SU-DHL-6 (cell line): ENCODE data around the gene KMT2D.
A peak's percentile ranks its signal among the peaks of the same experiment; 100 is the strongest.

Source experiments
- H2AFZ ChIP-seq: fragments of 200-600 bp; sonication (generic); 2 replicates; pipeline ENCODE4 v1.6.1; 2014; ENCODE audit warnings: low read depth, mild to moderate bottlenecking, moderate library complexity, mixed read lengths, antibody characterized with exemption, low read length; ENCODE audit not compliant: severe bottlenecking
- H3F3A ChIP-seq: fragments of 200-600 bp; shearing (Covaris generic); 2 replicates; pipeline ENCODE4 v1.6.0; 2016; ENCODE audit warnings: antibody characterized with exemption, mild to moderate bottlenecking; ENCODE audit not compliant: insufficient read depth
- H3K27ac ChIP-seq: fragments of 200-600 bp; sonication (generic); 2 replicates; pipeline ENCODE4 v1.5.1; 2016; ENCODE audit warnings: low read depth, mild to moderate bottlenecking, low read length, moderate library complexity, mixed read lengths
- H3K27me3 ChIP-seq: fragments of 200-600 bp; sonication (generic), shearing (Covaris generic); 2 replicates; pipeline ENCODE4 v1.6.0; 2014; ENCODE audit warnings: mild to moderate bottlenecking, low read length
- H3K36me3 ChIP-seq: fragments of 200-600 bp; sonication (generic); 2 replicates; pipeline ENCODE4 v1.6.1; 2014; ENCODE audit warnings: mild to moderate bottlenecking, low read length, mixed read lengths
- H3K4me2 ChIP-seq: fragments of 300-600, 200-600 bp; shearing (Covaris generic), sonication (generic); 2 replicates; pipeline ENCODE4 v1.6.0; 2014; ENCODE audit warnings: low read length, low read depth, mild to moderate bottlenecking; ENCODE audit not compliant: poor library complexity, severe bottlenecking
- H3K4me3 ChIP-seq: fragments of 200-600 bp; sonication (generic); 2 replicates; pipeline ENCODE4 v1.5.1; 2014; ENCODE audit warnings: antibody characterized with exemption, low read length, mild to moderate bottlenecking, mixed read lengths; ENCODE audit not compliant: insufficient read depth, poor library complexity, severe bottlenecking
- H3K79me2 ChIP-seq: fragments of 200-600 bp; sonication (generic); 2 replicates; pipeline ENCODE4 v1.6.1; 2014; ENCODE audit warnings: mild to moderate bottlenecking, low read length, moderate library complexity; ENCODE audit not compliant: insufficient read depth
- H3K9ac ChIP-seq: fragments of 200-600 bp; sonication (generic); 2 replicates; pipeline ENCODE4 v1.7.0; 2014; ENCODE audit warnings: mild to moderate bottlenecking, low read length
- H3K9me2 ChIP-seq: fragments of 200-600 bp; sonication (generic); replicated peaks from 2 replicates; pipeline ENCODE4 v1.6.1; 2014; ENCODE audit warnings: low read length; ENCODE audit not compliant: insufficient read depth
- H3K9me3 ChIP-seq: fragments of 200-600 bp; sonication (generic); 2 replicates; pipeline ENCODE4 v1.6.1; 2014; ENCODE audit warnings: low read length, mixed read lengths; ENCODE audit not compliant: insufficient read depth
- H4K20me1 ChIP-seq: fragments of 200-600 bp; sonication (generic); 2 replicates; pipeline ENCODE4 v1.6.1; 2014; ENCODE audit warnings: low read depth, mild to moderate bottlenecking, antibody characterized with exemption, low read length, moderate library complexity, mixed read lengths
- EZH2phosphoT487 ChIP-seq: fragments of 200-600 bp; sonication (generic), shearing (Covaris generic); conservative IDR thresholded peaks from 2 replicates; pipeline ENCODE4 v1.6.1; 2018; ENCODE audit warnings: mild to moderate bottlenecking, antibody characterized with exemption, low read length, moderate library complexity, mixed read lengths
- TF ChIP-seq, protein P1 (sequence below): fragments of 200-600 bp; sonication (generic); IDR thresholded peaks from one replicate; pipeline ENCODE4 v1.5.1; 2017; ENCODE audit warnings: antibody characterized with exemption, mild to moderate bottlenecking, low read length, moderate library complexity; ENCODE audit not compliant: insufficient read depth, poor library complexity, severe bottlenecking

Gene KMT2D

DNA sequence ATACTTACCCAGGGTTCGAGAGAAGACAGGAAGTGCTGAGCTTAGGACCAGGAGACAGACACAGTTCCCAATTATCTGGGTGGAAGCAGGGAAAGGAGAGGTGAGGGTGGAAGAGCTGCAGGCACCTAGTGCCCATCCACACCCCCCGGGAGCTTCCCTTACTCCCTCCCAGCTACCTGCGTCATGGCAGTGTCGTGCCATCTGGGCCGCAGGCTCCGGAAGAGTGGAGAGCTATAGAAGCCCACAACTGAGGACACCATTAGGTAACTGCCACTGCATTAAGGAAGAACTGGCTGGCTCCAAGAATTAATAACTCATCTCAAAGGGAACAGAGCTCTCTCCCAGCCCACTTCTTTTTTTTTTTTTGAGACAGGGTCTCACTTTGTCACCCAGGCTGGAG lies 39.8 kb upstream of the KMT2D start:
- Histone ChIP-seq H3K27ac (no peak overlapping the region), H2AFZ (no peak overlapping the region), H3K9me2 (no peaks in the 10 kb centered on the region), H3F3A (no peaks in the 10 kb centered on the region), H4K20me1 (no peaks in the 10 kb centered on the region), H3K9ac (no peak overlapping the region), H3K27me3 (no peaks in the 10 kb centered on the region), H3K9me3 (no peaks in the 10 kb centered on the region), H3K36me3 (no peaks in the 10 kb centered on the region), H3K79me2 (no peaks in the 10 kb centered on the region), H3K4me2 (no peak overlapping the region), H3K4me3 (no peak overlapping the region)
- TF ChIP-seq, protein P1, sequence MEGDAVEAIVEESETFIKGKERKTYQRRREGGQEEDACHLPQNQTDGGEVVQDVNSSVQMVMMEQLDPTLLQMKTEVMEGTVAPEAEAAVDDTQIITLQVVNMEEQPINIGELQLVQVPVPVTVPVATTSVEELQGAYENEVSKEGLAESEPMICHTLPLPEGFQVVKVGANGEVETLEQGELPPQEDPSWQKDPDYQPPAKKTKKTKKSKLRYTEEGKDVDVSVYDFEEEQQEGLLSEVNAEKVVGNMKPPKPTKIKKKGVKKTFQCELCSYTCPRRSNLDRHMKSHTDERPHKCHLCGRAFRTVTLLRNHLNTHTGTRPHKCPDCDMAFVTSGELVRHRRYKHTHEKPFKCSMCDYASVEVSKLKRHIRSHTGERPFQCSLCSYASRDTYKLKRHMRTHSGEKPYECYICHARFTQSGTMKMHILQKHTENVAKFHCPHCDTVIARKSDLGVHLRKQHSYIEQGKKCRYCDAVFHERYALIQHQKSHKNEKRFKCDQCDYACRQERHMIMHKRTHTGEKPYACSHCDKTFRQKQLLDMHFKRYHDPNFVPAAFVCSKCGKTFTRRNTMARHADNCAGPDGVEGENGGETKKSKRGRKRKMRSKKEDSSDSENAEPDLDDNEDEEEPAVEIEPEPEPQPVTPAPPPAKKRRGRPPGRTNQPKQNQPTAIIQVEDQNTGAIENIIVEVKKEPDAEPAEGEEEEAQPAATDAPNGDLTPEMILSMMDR = no peak
- TF ChIP-seq EZH2phosphoT487 = no peak

DNA sequence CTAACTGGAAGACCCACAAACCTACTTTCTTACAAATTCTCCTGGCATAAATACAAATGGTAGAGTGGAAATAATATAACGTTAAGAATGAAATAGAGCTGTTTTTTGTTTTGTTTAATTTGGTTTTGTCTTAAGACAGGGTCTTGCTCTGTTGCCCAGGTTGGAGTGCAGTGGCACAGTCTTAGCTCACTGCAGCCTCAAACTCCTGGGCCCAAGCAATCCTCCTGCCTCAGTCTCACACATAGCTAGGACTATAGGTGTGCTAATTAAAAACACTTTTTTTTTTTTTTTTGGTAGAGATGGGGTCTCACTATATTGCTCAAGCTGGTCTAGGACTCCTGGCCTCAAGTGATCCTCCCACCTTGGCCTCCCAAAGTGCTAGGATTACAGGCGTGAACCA lies 38.1 kb upstream of the KMT2D start:
- Histone ChIP-seq H3K4me3 (no peak overlapping the region), H3K9me2 (no peaks in the 10 kb centered on the region), H2AFZ (no peak overlapping the region), H3K9me3 (no peaks in the 10 kb centered on the region), H3K4me2 (no peak overlapping the region), H3F3A (no peaks in the 10 kb centered on the region), H3K36me3 (no peaks in the 10 kb centered on the region), H3K9ac (no peak overlapping the region), H3K27ac (no peak overlapping the region), H3K79me2 (no peaks in the 10 kb centered on the region), H4K20me1 (no peaks in the 10 kb centered on the region), H3K27me3 (no peaks in the 10 kb centered on the region)
- TF ChIP-seq, protein P1 = no peak
- TF ChIP-seq EZH2phosphoT487 = no peak

DNA sequence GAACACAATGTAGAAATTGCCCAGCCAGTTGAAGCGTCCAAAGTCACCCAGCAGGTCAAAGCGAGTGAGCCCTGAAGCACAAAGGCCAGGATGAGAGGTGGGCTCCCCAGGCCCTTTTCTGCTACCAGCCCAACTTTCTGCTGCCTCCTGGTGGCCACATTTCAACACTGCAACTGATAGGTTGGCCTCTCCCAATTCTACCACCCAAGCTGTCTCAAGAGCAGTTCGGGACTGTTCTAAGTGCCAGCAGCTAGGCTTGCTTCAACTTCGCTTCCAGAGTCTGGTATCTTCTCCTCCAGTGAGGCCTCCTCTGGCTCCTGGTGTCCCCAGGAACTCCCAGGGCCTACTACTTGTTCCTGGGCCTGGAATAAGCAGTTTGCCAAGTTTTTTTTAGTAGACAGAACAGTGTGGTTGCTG lies 37.4 kb upstream of the KMT2D start:
- Histone ChIP-seq H3F3A (no peaks in the 10 kb centered on the region), H3K9me2 (no peaks in the 10 kb centered on the region), H3K9ac (no peak overlapping the region), H3K36me3 (no peaks in the 10 kb centered on the region), H3K79me2 (no peaks in the 10 kb centered on the region), H3K27ac (no peak overlapping the region), H3K4me2 (no peak overlapping the region), H4K20me1 (no peaks in the 10 kb centered on the region), H3K27me3 (no peaks in the 10 kb centered on the region), H3K4me3 (no peak overlapping the region), H3K9me3 (no peaks in the 10 kb centered on the region), H2AFZ (no peak overlapping the region)
- TF ChIP-seq EZH2phosphoT487 = no peak
- TF ChIP-seq, protein P1 = peak; percentile 55
